ENCODE data around the gene IGFBP2.

The IGFBP2 gene

GRCh38 chr2:216601632-216602409 lies 31.4 kb upstream of the IGFBP2 start:
- H3K9me3 Mint-ChIP-seq: no peaks in the 10 kb centered on the region
- DNase-seq (no peak), ATAC-seq (replicated peaks) (no peak)
- H3K4me1 Mint-ChIP-seq (ENCODE audit: low read depth in 2 of 2): peaks cover 5 to 6% of the 10 kb centered on the region in 2 donors
- H3K27ac Mint-ChIP-seq: no peak overlapping the region
- H3K36me3 Mint-ChIP-seq (ENCODE audit: insufficient read depth): no peaks in the 10 kb centered on the region
- peaks cover 20 to 55% of the 10 kb centered on the region in 2 donors for H3K27me3 Mint-ChIP-seq
- H3K4me3 Mint-ChIP-seq: no peak overlapping the region

- Mint-ChIP-seq H3K27ac (no peak overlapping the region), H3K4me1 (ENCODE audit: low read depth in 2 of 2) (peaks cover 9 to 14% of the 10 kb centered on the region in 2 donors), H3K9me3 (no peaks in the 10 kb centered on the region), H3K4me3 (no peak overlapping the region), H3K27me3 (peaks cover 35 to 68% of the 10 kb centered on the region in 2 donors), H3K36me3 (ENCODE audit: insufficient read depth) (no peaks in the 10 kb centered on the region)
- ATAC-seq (replicated peaks): no peak
- no peak for DNase-seq
Measured at GRCh38 chr2:216603010-216603883, 30.0 kb upstream of the IGFBP2 start.

- Mint-ChIP-seq H3K36me3 (ENCODE audit: insufficient read depth) (no peaks in the 10 kb centered on the region), H3K4me1 (ENCODE audit: low read depth in 2 of 2) (peaks cover 9 to 14% of the 10 kb centered on the region in 2 donors), H3K4me3 (no peak overlapping the region), H3K27me3 (peaks cover 33 to 64% of the 10 kb centered on the region in 2 donors), H3K9me3 (no peaks in the 10 kb centered on the region), H3K27ac (no peak overlapping the region)
- no peak for ATAC-seq (replicated peaks)
- DNase-seq: no peak
Measured at GRCh38 chr2:216603884-216604245, 29.4 kb upstream of the IGFBP2 start.

- peaks cover 27 to 58% of the 10 kb centered on the region in 2 donors for H3K27me3 Mint-ChIP-seq
- H3K4me3 Mint-ChIP-seq: no peak overlapping the region
- peaks cover 9 to 14% of the 10 kb centered on the region in 2 donors for H3K4me1 Mint-ChIP-seq (ENCODE audit: low read depth in 2 of 2)
- ATAC-seq (replicated peaks): no peak
- DNase-seq: no peak
- H3K9me3 Mint-ChIP-seq: no peaks in the 10 kb centered on the region
- H3K36me3 Mint-ChIP-seq (ENCODE audit: insufficient read depth): no peaks in the 10 kb centered on the region
- no peak overlapping the region for H3K27ac Mint-ChIP-seq
Measured at GRCh38 chr2:216604458-216604857, 28.8 kb upstream of the IGFBP2 start.

- Mint-ChIP-seq H3K4me3 (peak overlapping the region; percentile 48 to 50), H3K27me3 (peaks cover 26 to 65% of the 10 kb centered on the region in 2 donors), H3K9me3 (no peaks in the 10 kb centered on the region), H3K4me1 (ENCODE audit: low read depth in 2 of 2) (peaks cover 9 to 14% of the 10 kb centered on the region in 2 donors), H3K36me3 (ENCODE audit: insufficient read depth) (no peaks in the 10 kb centered on the region), H3K27ac (peak overlapping the region; percentile 41 to 83)
- DNase-seq (peak; percentile 5 to 21 (median 15)), ATAC-seq (replicated peaks) (peak; percentile 90)
Measured at GRCh38 chr2:216606551-216607276, 26.5 kb upstream of the IGFBP2 start.

- no peaks in the 10 kb centered on the region for H3K36me3 Mint-ChIP-seq (ENCODE audit: insufficient read depth)
Measured at GRCh38 chr2:216607277-216607560, 26.0 kb upstream of the IGFBP2 start.

GRCh38 chr2:216608525-216608924 lies 24.7 kb upstream of the IGFBP2 start:
- no peak for ATAC-seq (replicated peaks)
- H3K36me3 Mint-ChIP-seq (ENCODE audit: insufficient read depth): no peaks in the 10 kb centered on the region
- DNase-seq: no peak
- no peak overlapping the region for H3K27ac Mint-ChIP-seq
- H3K4me1 Mint-ChIP-seq (ENCODE audit: low read depth in 2 of 2): peaks cover 9 to 14% of the 10 kb centered on the region in 2 donors
- no peak overlapping the region for H3K4me3 Mint-ChIP-seq
- H3K27me3 Mint-ChIP-seq: peaks cover 21 to 63% of the 10 kb centered on the region in 2 donors
- H3K9me3 Mint-ChIP-seq: no peaks in the 10 kb centered on the region

More at GRCh38 chr2:216607277-216607560, 26.0 kb upstream of the IGFBP2 start:
- Mint-ChIP-seq H3K27me3 (peaks cover 28 to 65% of the 10 kb centered on the region in 2 donors), H3K4me3 (no peak overlapping the region), H3K27ac (peak overlapping the region; percentile 41 to 83), H3K9me3 (no peaks in the 10 kb centered on the region), H3K4me1 (ENCODE audit: low read depth in 2 of 2) (peaks cover 9 to 14% of the 10 kb centered on the region in 2 donors)
- no peak for ATAC-seq (replicated peaks)
- DNase-seq: no peak

GRCh38 chr2:216615298-216616082 lies 17.7 kb upstream of the IGFBP2 start:
- ATAC-seq (replicated peaks): no peak
- Mint-ChIP-seq H3K4me3 (no peak overlapping the region), H3K4me1 (ENCODE audit: low read depth in 2 of 2) (peaks cover 0 to 5% of the 10 kb centered on the region in 2 donors), H3K36me3 (ENCODE audit: insufficient read depth) (no peaks in the 10 kb centered on the region), H3K27ac (no peak overlapping the region), H3K9me3 (no peaks in the 10 kb centered on the region), H3K27me3 (peaks cover 19 to 70% of the 10 kb centered on the region in 2 donors)
- no peak for DNase-seq

GRCh38 chr2:216616083-216616678 lies 17.0 kb upstream of the IGFBP2 start:
- peaks cover 19 to 63% of the 10 kb centered on the region in 2 donors for H3K27me3 Mint-ChIP-seq
- no peak overlapping the region for H3K4me3 Mint-ChIP-seq
- peaks cover 0 to 5% of the 10 kb centered on the region in 2 donors for H3K4me1 Mint-ChIP-seq (ENCODE audit: low read depth in 2 of 2)
- H3K27ac Mint-ChIP-seq: no peak overlapping the region
- ATAC-seq (replicated peaks) (no peak), DNase-seq (no peak)
- H3K36me3 Mint-ChIP-seq (ENCODE audit: insufficient read depth): no peaks in the 10 kb centered on the region
- no peaks in the 10 kb centered on the region for H3K9me3 Mint-ChIP-seq

GRCh38 chr2:216617159-216617815 lies 15.9 kb upstream of the IGFBP2 start:
- DNase-seq (no peak), ATAC-seq (replicated peaks) (no peak)
- peaks cover 0 to 5% of the 10 kb centered on the region in 2 donors for H3K4me1 Mint-ChIP-seq (ENCODE audit: low read depth in 2 of 2)
- H3K36me3 Mint-ChIP-seq (ENCODE audit: insufficient read depth): no peaks in the 10 kb centered on the region
- H3K9me3 Mint-ChIP-seq: no peaks in the 10 kb centered on the region
- H3K27ac Mint-ChIP-seq: no peak overlapping the region
- peaks cover 12 to 59% of the 10 kb centered on the region in 2 donors for H3K27me3 Mint-ChIP-seq
- no peak overlapping the region for H3K4me3 Mint-ChIP-seq

- no peak for ATAC-seq (replicated peaks)
- no peaks in the 10 kb centered on the region for H3K36me3 Mint-ChIP-seq (ENCODE audit: insufficient read depth)
- H3K27ac Mint-ChIP-seq: no peak overlapping the region
- H3K9me3 Mint-ChIP-seq: no peaks in the 10 kb centered on the region
- H3K4me1 Mint-ChIP-seq (ENCODE audit: low read depth in 2 of 2): peaks cover 0 to 5% of the 10 kb centered on the region in 2 donors
- H3K4me3 Mint-ChIP-seq: no peak overlapping the region
- DNase-seq: no peak
- peaks cover 12 to 54% of the 10 kb centered on the region in 2 donors for H3K27me3 Mint-ChIP-seq
Measured at GRCh38 chr2:216618785-216619184, 14.4 kb upstream of the IGFBP2 start.

All from effector memory CD8-positive, alpha-beta T cell (primary cell).